SK-N-MC (cell line): ENCODE measurements around the gene TRPM5.

ENCODE experiments used
- EZH2 ChIP-seq: fragments of 200-600 bp; sonication (generic); IDR thresholded peaks from one replicate; pipeline ENCODE4 v1.6.1; 2017; ENCODE audit warnings: antibody characterized with exemption
- FOXP2 ChIP-seq: optimal IDR thresholded peaks from 2 replicates; pipeline ENCODE3; 2011; ENCODE audit warnings: mild to moderate bottlenecking, moderate library complexity; ENCODE audit not compliant: insufficient read depth; ENCODE audit errors: extremely low read length, control extremely low read depth
- POLR2AphosphoS5 ChIP-seq: IDR thresholded peaks from 2 replicates; pipeline ENCODE4 v1.6.1; 2012; ENCODE audit warnings: mild to moderate bottlenecking, low read depth, low read length, borderline replicate concordance

- TF ChIP-seq EZH2 (no peak), POLR2AphosphoS5 (no peak), FOXP2 (no peak)
These were observed 21.1 kb upstream of the TRPM5 start for GRCh38 chr11:2465202-2466068.
